Liver (tissue), 9 donors: ENCODE measurements around the gene BMPER. TPM values are rescaled to one million over a fixed set of nuclear protein-coding genes. Genes with fewer than 3 reads are reported as not detected.

Source experiments
- DNase-seq: peaks from one replicate; pipeline ENCODE4 v3.0.0-alpha.2; 2017; ENCODE audit warnings: low spot score
- H3K27ac ChIP-seq, 2 donors: one replicate each; pipeline ENCODE4 v1.7.0; 2013; ENCODE audit warnings: inconsistent platforms in 2 of 2, low read length in 2 of 2, control low read depth in 1 of 2, low read depth in 1 of 2, mild to moderate bottlenecking in 1 of 2
- H3K27me3 ChIP-seq, 4 donors: one replicate each; pipeline versions ENCODE4 v1.6.1 to v1.7.0; 2013; ENCODE audit warnings: low read length in 3 of 4, inconsistent platforms in 1 of 4, mild to moderate bottlenecking in 1 of 4, moderate library complexity in 1 of 4; ENCODE audit not compliant: control insufficient read depth in 4 of 4, insufficient read depth in 4 of 4
- H3K36me3 ChIP-seq, 4 donors: one replicate each; pipeline versions ENCODE4 v1.6.1 to v1.7.0; 2013; ENCODE audit warnings: low read length in 3 of 4, mild to moderate bottlenecking in 3 of 4, low read depth in 1 of 4, moderate library complexity in 1 of 4; ENCODE audit not compliant: control insufficient read depth in 4 of 4, insufficient read depth in 3 of 4
- H3K4me1 ChIP-seq, 4 donors: one replicate each; pipeline versions ENCODE4 v1.6.1 to v1.7.0; 2013; ENCODE audit warnings: low read length in 3 of 4, mild to moderate bottlenecking in 3 of 4, moderate library complexity in 1 of 4; ENCODE audit not compliant: control insufficient read depth in 4 of 4, insufficient read depth in 4 of 4
- H3K4me3 ChIP-seq, 3 donors: one replicate each; pipeline versions ENCODE4 v1.6.1 to v1.7.0; 2013; ENCODE audit warnings: low read length in 3 of 3, control low read depth in 1 of 3, low read depth in 1 of 3, mild to moderate bottlenecking in 1 of 3
- H3K9ac ChIP-seq, 2 donors: one replicate each; pipeline ENCODE4 v1.7.0; 2013; ENCODE audit warnings: low read length in 2 of 2, mild to moderate bottlenecking in 2 of 2, moderate library complexity in 2 of 2, control low read depth in 1 of 2, low read depth in 1 of 2
- H3K9me3 ChIP-seq, 4 donors: one replicate each; pipeline versions ENCODE4 v1.6.1 to v1.7.0; 2013; ENCODE audit warnings: low read length in 3 of 4; ENCODE audit not compliant: control insufficient read depth in 4 of 4
- ATF3 ChIP-seq: IDR thresholded peaks from 2 replicates; pipeline ENCODE4 v1.6.1; 2016; ENCODE audit warnings: antibody characterized with exemption
- CTCF ChIP-seq: fragments of 150-350 bp; IDR thresholded peaks from 2 replicates; pipeline ENCODE4 v1.5.1; 2017; ENCODE audit warnings: improper control_type of control experiment, low read depth, low read length; ENCODE audit not compliant: missing input control
- EGR1 ChIP-seq, 2 donors: IDR thresholded peaks; 2 replicates each; pipeline ENCODE4 v1.6.1; 2016 to 2018; ENCODE audit warnings: antibody characterized with exemption in 2 of 2, low read depth in 2 of 2
- FOXA1 ChIP-seq: IDR thresholded peaks from 2 replicates; pipeline ENCODE4 v1.6.1; 2016; ENCODE audit warnings: antibody characterized with exemption
- FOXA2 ChIP-seq: IDR thresholded peaks from 2 replicates; pipeline ENCODE4 v1.6.1; 2016; ENCODE audit warnings: antibody characterized with exemption
- GABPA ChIP-seq, 2 donors: IDR thresholded peaks in 1 of 2; conservative IDR thresholded peaks in 1 of 2; 2 replicates each; pipeline ENCODE4 v1.6.1; 2016; ENCODE audit warnings: antibody characterized with exemption in 2 of 2, mild to moderate bottlenecking in 1 of 2, moderate library complexity in 1 of 2
- HNF4A ChIP-seq, 2 donors: conservative IDR thresholded peaks; 2 replicates each; pipeline ENCODE4 v1.6.1; 2016; ENCODE audit warnings: antibody characterized with exemption in 2 of 2, mild to moderate bottlenecking in 2 of 2
- HNF4G ChIP-seq: IDR thresholded peaks from 2 replicates; pipeline ENCODE4 v1.6.1; 2016; ENCODE audit warnings: antibody characterized with exemption
- JUND ChIP-seq, 2 donors: IDR thresholded peaks; 2 replicates each; pipeline ENCODE4 v1.6.1; 2016; ENCODE audit warnings: antibody characterized with exemption in 2 of 2
- NR2F2 ChIP-seq: IDR thresholded peaks from 2 replicates; pipeline ENCODE4 v1.6.1; 2016; ENCODE audit warnings: antibody characterized with exemption
- RXRA ChIP-seq, 2 donors: IDR thresholded peaks; 2 replicates each; pipeline ENCODE4 v1.6.1; 2017 to 2018; ENCODE audit warnings: antibody characterized with exemption in 2 of 2, mild to moderate bottlenecking in 1 of 2
- SP1 ChIP-seq: IDR thresholded peaks from 2 replicates; pipeline ENCODE4 v1.6.1; 2018; ENCODE audit warnings: antibody characterized with exemption, mild to moderate bottlenecking
- TAF1 ChIP-seq: conservative IDR thresholded peaks from 2 replicates; pipeline ENCODE4 v1.6.1; 2016; ENCODE audit warnings: antibody characterized with exemption, mild to moderate bottlenecking
- YY1 ChIP-seq: IDR thresholded peaks from 2 replicates; pipeline ENCODE4 v1.6.1; 2016; ENCODE audit warnings: antibody characterized with exemption, mild to moderate bottlenecking
- ZBTB33 ChIP-seq: IDR thresholded peaks from 2 replicates; pipeline ENCODE4 v1.6.1; 2016; ENCODE audit warnings: antibody characterized with exemption
- WGBS: extraction: QIAGEN DNeasy Blood & Tissue Kit; methylation state at CpG from one replicate; pipeline ENCODE4 v1.1.7; 2013; 5-methylcytosine and 5-hydroxymethylcytosine counted together
- polyA plus RNA-seq, 2 donors: library from polyadenylated mRNA; stranded (reverse) in 1 of 2; unstranded in 1 of 2; fragments of 200-250 nt in 1 of 2; fragments of >200 nt in 1 of 2; fragmentation: Nextera tagmentation in 1 of 2; extraction: Ambion mirVana in 1 of 2; gene quantifications; one replicate each; pipeline versions ENCODE4 v1.2.1 to v1.2.3, GENCODE V29; 2013 to 2015
- total RNA-seq, 2 donors: library from RNA; depleted of rRNA; stranded (reverse); fragments of >200 nt; gene quantifications; one replicate each; pipeline ENCODE4 v1.2.3, GENCODE V29; 2014
- TF ChIP-seq, protein P1 (sequence below): IDR thresholded peaks from 2 replicates; pipeline ENCODE4 v1.6.1; 2016; ENCODE audit warnings: antibody characterized with exemption, mild to moderate bottlenecking
- TF ChIP-seq, protein P2 (sequence below): IDR thresholded peaks from 2 replicates; pipeline ENCODE4 v1.6.1; 2016; ENCODE audit warnings: antibody characterized with exemption
- donor health status: healthy.
- donor health status: healthy.
- donor health status: healthy.
- donor health status: healthy.
- donor health status: healthy.

Gene BMPER
- total and polyA plus RNA-seq, 4 donors, result 4.0 to 8.5 (median 6.2) TPM

GRCh38 chr7:33959676-33960075 is 54.3 kb downstream of the BMPER start:
- TF ChIP-seq FOXA2 (no peak), ZBTB33 (no peak), ATF3 (no peak), HNF4G (no peak), EGR1 (IDR thresholded peaks at IDR 0.05; ENCODE audit: low read depth in 2 of 2) (no peak), CTCF (no peak), RXRA (IDR thresholded peaks at IDR 0.05) (no peak), SP1 (no peak), GABPA (IDR thresholded peaks at IDR 0.05 in 1 of 2, conservative IDR thresholded peaks at IDR 0.05 in 1 of 2) (no peak), YY1 (no peak), HNF4A (conservative IDR thresholded peaks at IDR 0.05) (no peak)
- TF ChIP-seq, protein P1, sequence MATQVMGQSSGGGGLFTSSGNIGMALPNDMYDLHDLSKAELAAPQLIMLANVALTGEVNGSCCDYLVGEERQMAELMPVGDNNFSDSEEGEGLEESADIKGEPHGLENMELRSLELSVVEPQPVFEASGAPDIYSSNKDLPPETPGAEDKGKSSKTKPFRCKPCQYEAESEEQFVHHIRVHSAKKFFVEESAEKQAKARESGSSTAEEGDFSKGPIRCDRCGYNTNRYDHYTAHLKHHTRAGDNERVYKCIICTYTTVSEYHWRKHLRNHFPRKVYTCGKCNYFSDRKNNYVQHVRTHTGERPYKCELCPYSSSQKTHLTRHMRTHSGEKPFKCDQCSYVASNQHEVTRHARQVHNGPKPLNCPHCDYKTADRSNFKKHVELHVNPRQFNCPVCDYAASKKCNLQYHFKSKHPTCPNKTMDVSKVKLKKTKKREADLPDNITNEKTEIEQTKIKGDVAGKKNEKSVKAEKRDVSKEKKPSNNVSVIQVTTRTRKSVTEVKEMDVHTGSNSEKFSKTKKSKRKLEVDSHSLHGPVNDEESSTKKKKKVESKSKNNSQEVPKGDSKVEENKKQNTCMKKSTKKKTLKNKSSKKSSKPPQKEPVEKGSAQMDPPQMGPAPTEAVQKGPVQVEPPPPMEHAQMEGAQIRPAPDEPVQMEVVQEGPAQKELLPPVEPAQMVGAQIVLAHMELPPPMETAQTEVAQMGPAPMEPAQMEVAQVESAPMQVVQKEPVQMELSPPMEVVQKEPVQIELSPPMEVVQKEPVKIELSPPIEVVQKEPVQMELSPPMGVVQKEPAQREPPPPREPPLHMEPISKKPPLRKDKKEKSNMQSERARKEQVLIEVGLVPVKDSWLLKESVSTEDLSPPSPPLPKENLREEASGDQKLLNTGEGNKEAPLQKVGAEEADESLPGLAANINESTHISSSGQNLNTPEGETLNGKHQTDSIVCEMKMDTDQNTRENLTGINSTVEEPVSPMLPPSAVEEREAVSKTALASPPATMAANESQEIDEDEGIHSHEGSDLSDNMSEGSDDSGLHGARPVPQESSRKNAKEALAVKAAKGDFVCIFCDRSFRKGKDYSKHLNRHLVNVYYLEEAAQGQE, result no peak
- TF ChIP-seq, protein P2, sequence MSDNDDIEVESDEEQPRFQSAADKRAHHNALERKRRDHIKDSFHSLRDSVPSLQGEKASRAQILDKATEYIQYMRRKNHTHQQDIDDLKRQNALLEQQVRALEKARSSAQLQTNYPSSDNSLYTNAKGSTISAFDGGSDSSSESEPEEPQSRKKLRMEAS, result no peak
- no peaks in the 10 kb centered on the region for H3K9me3 ChIP-seq

DNA sequence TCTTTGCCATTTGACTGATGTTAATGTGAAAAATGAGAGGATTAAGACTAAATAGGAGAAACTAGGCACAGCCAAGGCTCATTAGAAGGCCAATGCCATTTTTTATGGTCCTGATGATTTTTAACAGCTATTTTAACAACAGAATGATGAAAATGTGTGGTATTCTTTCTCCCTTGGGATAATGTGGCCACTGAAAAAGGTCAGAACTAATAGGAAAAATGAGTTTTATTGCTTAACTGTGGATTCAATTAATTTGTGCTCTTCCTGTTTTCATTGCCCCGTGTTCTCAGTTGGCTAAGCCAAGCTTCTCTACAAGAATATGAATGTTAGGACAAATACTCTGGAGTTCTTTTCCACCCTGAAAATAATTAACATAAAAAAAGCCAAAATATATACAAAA is 56.6 kb downstream of the BMPER start:
- WGBS, result 79% methylated on average over 1 of the region's 1 CpG
- no peak overlapping the region for H3K9ac ChIP-seq
- DNase-seq, result no peak
- TF ChIP-seq FOXA1, result no peak
- no peak for TF ChIP-seq RXRA (IDR thresholded peaks at IDR 0.05)
- no peak for TF ChIP-seq ATF3
- no peak for TF ChIP-seq YY1
- TF ChIP-seq TAF1, result no peak
- no peak for TF ChIP-seq FOXA2
- TF ChIP-seq, protein P2, result no peak
- TF ChIP-seq ZBTB33, result no peak
- TF ChIP-seq NR2F2, result no peak
- TF ChIP-seq GABPA (IDR thresholded peaks at IDR 0.05 in 1 of 2, conservative IDR thresholded peaks at IDR 0.05 in 1 of 2), result no peak
- TF ChIP-seq JUND (IDR thresholded peaks at IDR 0.05), result no peak
- TF ChIP-seq EGR1 (IDR thresholded peaks at IDR 0.05; ENCODE audit: low read depth in 2 of 2), result no peak
- no peaks in the 10 kb centered on the region for H3K27me3 ChIP-seq
- no peaks in the 10 kb centered on the region for H3K9me3 ChIP-seq
- no peaks in the 10 kb centered on the region for H3K36me3 ChIP-seq
- H3K27ac ChIP-seq, result no peak overlapping the region
- no peak overlapping the region for H3K4me3 ChIP-seq
- H3K4me1 ChIP-seq, result no peaks in the 10 kb centered on the region

More at GRCh38 chr7:33959676-33960075, 54.3 kb downstream of the BMPER start:
- H3K4me1 ChIP-seq, result no peaks in the 10 kb centered on the region
- H3K9ac ChIP-seq, result no peak overlapping the region
- DNase-seq, result no peak
- 98% methylated on average over 1 of the region's 1 CpG for WGBS
- no peaks in the 10 kb centered on the region for H3K36me3 ChIP-seq
- no peak overlapping the region for H3K4me3 ChIP-seq
- H3K27ac ChIP-seq, result no peak overlapping the region
- H3K27me3 ChIP-seq, result no peaks in the 10 kb centered on the region
